ENCODE results near the gene FOXP1.

- TF ChIP-seq, protein P1, sequence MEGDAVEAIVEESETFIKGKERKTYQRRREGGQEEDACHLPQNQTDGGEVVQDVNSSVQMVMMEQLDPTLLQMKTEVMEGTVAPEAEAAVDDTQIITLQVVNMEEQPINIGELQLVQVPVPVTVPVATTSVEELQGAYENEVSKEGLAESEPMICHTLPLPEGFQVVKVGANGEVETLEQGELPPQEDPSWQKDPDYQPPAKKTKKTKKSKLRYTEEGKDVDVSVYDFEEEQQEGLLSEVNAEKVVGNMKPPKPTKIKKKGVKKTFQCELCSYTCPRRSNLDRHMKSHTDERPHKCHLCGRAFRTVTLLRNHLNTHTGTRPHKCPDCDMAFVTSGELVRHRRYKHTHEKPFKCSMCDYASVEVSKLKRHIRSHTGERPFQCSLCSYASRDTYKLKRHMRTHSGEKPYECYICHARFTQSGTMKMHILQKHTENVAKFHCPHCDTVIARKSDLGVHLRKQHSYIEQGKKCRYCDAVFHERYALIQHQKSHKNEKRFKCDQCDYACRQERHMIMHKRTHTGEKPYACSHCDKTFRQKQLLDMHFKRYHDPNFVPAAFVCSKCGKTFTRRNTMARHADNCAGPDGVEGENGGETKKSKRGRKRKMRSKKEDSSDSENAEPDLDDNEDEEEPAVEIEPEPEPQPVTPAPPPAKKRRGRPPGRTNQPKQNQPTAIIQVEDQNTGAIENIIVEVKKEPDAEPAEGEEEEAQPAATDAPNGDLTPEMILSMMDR (IDR thresholded peaks at IDR 0.05), result no peak
- TF ChIP-seq POLR2A (IDR thresholded peaks at IDR 0.05) (no peak), POLR2AphosphoS5 (IDR thresholded peaks at IDR 0.05) (no peak)
Measured at GRCh38 chr3:70977712-70978111, 605.8 kb downstream of the FOXP1 start.
